ENCODE results near the gene PRKAG1.

PRKAG1 gene

DNA sequence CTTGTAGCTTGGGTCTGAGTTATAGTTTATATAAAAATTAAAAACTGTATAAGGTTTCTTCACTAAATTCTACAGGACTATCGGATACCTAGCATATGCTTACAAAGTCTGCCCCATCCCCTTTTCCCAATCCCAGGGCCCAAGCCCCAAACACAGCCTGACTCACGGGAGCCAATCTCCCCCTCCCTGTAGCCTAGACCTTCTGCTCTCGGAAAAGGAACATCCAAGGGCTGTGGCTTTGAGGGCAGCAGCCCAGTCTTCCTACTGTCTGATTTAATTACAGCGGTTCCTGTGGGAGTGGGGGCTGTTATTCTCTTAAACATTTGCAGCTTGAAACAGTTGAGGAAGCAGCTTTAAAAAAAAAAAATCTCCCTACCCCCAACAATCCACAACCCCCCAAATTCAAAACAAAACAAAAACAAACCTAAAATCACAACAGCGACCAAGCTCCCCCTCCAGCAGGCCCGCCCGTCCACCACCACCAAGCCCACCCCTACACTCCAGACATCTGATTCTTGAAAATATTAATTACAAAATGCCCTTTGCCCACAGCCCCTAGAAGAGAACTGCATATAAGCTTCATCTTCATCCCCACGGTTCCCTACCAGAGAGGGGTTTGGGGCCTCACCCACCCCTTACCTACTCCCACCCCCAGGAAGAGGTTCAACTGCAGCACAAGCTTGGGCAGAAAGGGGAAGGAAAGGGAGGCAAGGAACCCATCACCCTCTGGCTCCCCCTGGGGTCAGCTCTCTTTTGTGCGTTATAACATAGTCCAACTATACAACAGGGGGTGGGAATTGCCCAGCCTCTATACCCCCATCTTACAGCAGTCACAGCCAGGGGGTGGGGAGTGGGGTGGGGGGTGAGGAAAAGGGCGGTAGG lies 1.1 kb upstream of the PRKAG1 start:
- H3K4me1 Mint-ChIP-seq (ENCODE audit: low read depth): peaks cover 25% of the 10 kb centered on the region
- no peaks in the 10 kb centered on the region for H3K27me3 Mint-ChIP-seq (ENCODE audit: low read depth)
- peak; percentile 36 for DNase-seq (ENCODE audit: low spot score)
- peak overlapping the region; percentile 93 for H3K4me3 Mint-ChIP-seq
- H3K36me3 Mint-ChIP-seq (ENCODE audit: low read depth): peaks cover 47% of the 10 kb centered on the region
- H3K27ac Mint-ChIP-seq: peak overlapping the region; percentile 98
- no peaks in the 10 kb centered on the region for H3K9me3 Mint-ChIP-seq

DNA sequence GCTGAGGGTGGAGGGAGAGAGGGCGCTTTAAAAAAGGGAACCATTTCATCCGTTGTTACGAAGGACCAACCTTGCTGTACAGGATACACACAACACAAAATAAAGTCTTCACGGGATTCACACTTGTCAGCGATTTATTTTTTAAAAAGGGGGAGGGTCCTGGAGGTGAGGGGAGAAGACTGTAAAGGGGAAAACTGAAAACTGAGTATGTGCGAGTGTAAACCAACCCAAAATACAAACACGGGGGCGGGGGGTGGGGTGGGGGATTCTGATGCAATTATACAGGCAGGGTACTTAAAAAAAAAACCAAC lies 499 bp upstream of the PRKAG1 start:
- DNase-seq (ENCODE audit: low spot score): no peak
- peaks cover 30% of the 10 kb centered on the region for H3K4me1 Mint-ChIP-seq (ENCODE audit: low read depth)
- peaks cover 46% of the 10 kb centered on the region for H3K36me3 Mint-ChIP-seq (ENCODE audit: low read depth)
- H3K4me3 Mint-ChIP-seq: peak overlapping the region; percentile 93
- H3K27ac Mint-ChIP-seq: peak overlapping the region; percentile 98
- H3K9me3 Mint-ChIP-seq: no peaks in the 10 kb centered on the region
- no peaks in the 10 kb centered on the region for H3K27me3 Mint-ChIP-seq (ENCODE audit: low read depth)

- Mint-ChIP-seq H3K9me3 (no peaks in the 10 kb centered on the region), H3K27ac (peak overlapping the region; percentile 98), H3K4me1 (ENCODE audit: low read depth) (peaks cover 30% of the 10 kb centered on the region), H3K27me3 (ENCODE audit: low read depth) (no peaks in the 10 kb centered on the region), H3K36me3 (ENCODE audit: low read depth) (peaks cover 46% of the 10 kb centered on the region), H3K4me3 (peak overlapping the region; percentile 93)
- DNase-seq (ENCODE audit: low spot score): peak; percentile 67
These were observed 700 bp downstream of the PRKAG1 start for GRCh38 chr12:49017891-49018260.

DNA sequence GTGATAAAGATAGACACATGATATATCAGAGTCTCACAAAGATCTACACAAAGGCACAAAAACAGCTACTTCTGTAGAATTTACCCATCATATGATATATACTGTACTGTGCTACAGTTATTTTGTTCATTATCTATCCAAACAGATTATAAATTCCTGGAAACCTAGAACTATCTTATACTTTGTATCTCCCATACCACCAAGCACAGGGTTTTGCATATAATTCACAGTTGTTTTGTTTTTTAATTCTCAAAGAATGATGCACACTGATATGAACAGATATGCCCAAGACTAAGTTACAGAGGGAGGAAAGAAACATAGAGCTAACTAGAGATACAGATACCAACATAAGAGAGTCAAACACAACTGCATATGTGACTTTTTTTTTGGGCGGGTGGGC lies 3.4 kb downstream of the PRKAG1 start:
- Mint-ChIP-seq H3K27me3 (ENCODE audit: low read depth) (no peaks in the 10 kb centered on the region), H3K36me3 (ENCODE audit: low read depth) (peaks cover 37% of the 10 kb centered on the region), H3K4me1 (ENCODE audit: low read depth) (peaks cover 30% of the 10 kb centered on the region), H3K9me3 (no peaks in the 10 kb centered on the region), H3K4me3 (no peak overlapping the region), H3K27ac (no peak overlapping the region)
- DNase-seq (ENCODE audit: low spot score): no peak

DNA sequence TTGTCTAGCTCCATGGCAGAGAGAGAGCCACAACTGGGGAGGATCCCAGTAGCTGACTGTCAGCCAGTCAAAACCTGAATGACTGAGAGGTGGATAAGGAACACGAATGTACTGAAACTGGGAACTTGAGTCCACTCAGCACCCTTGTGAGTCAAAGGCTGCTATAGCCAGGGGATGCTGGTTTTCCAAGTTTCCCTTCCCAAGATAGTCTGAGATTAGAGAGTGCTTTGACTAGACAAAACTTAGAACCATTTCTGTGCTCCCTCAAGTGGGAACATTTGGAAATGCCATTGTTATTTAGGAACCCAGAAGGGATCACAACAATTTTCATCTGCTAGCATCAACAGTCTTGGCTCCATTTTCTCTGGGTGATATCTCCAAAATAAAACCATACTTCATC lies 4.0 kb downstream of the PRKAG1 start:
- Mint-ChIP-seq H3K27ac (no peak overlapping the region), H3K27me3 (ENCODE audit: low read depth) (no peaks in the 10 kb centered on the region), H3K4me3 (no peak overlapping the region), H3K4me1 (ENCODE audit: low read depth) (peaks cover 25% of the 10 kb centered on the region), H3K36me3 (ENCODE audit: low read depth) (peaks cover 37% of the 10 kb centered on the region), H3K9me3 (no peaks in the 10 kb centered on the region)
- no peak for DNase-seq (ENCODE audit: low spot score)

DNA sequence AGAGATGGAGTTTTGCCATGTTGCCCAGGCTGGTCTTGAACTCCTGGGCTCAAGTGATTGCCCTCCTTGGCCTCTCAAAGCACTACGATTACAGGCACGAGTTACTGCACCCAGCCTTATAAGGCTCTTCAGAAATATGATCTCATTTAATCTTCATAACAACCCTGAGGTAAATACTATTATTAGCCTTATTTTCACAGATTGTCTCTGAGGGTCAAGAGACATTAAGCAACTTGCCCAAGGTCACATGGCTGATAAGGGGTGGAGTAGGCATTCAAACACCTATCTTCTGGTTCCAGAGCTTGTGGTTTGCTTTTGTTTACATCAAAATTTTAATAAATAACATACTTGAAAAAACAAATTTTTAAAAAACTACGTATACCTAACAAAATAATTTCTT lies 5.1 kb downstream of the PRKAG1 start:
- no peaks in the 10 kb centered on the region for H3K9me3 Mint-ChIP-seq
- H3K4me1 Mint-ChIP-seq (ENCODE audit: low read depth): peaks cover 19% of the 10 kb centered on the region
- DNase-seq (ENCODE audit: low spot score): no peak
- H3K27ac Mint-ChIP-seq: no peak overlapping the region
- H3K4me3 Mint-ChIP-seq: no peak overlapping the region
- peaks cover 40% of the 10 kb centered on the region for H3K36me3 Mint-ChIP-seq (ENCODE audit: low read depth)
- no peaks in the 10 kb centered on the region for H3K27me3 Mint-ChIP-seq (ENCODE audit: low read depth)

- H3K36me3 Mint-ChIP-seq (ENCODE audit: low read depth): peaks cover 41% of the 10 kb centered on the region
- H3K9me3 Mint-ChIP-seq: no peaks in the 10 kb centered on the region
- H3K4me3 Mint-ChIP-seq: no peak overlapping the region
- no peak overlapping the region for H3K27ac Mint-ChIP-seq
- no peaks in the 10 kb centered on the region for H3K27me3 Mint-ChIP-seq (ENCODE audit: low read depth)
- DNase-seq (ENCODE audit: low spot score): no peak
- H3K4me1 Mint-ChIP-seq (ENCODE audit: low read depth): peaks cover 15% of the 10 kb centered on the region
These were observed 5.8 kb downstream of the PRKAG1 start for GRCh38 chr12:49012739-49013138.

DNA sequence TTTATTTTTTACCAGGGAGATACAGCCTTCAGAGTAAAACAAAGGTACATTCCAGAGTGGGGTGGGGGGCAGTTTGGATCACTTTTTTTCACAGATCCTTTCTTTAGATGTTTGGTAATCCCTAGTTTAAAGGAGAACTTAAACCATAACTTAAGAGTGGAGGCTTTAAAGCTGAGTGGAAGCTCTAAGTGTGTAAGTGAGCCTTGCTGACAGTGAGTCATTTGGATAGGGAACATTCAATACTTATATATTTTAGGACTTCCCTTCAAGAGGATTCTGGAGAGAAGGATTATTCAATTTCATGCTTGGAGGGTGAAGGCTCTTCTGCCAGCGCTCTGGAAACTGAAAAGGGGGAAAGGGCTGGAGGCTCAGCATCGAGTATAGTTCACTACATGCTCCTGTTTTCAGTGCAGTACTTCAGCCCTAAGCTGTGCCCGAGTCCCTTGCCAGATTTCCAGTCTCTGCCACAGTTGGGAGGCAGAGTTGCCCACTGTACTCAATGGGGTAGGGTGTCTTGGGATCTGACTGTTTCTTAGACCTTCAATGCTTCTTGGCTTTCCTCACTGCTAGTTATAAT lies 8.4 kb downstream of the PRKAG1 start:
- Mint-ChIP-seq H3K27ac (no peak overlapping the region), H3K27me3 (ENCODE audit: low read depth) (no peaks in the 10 kb centered on the region), H3K36me3 (ENCODE audit: low read depth) (peaks cover 35% of the 10 kb centered on the region), H3K4me1 (ENCODE audit: low read depth) (peaks cover 5% of the 10 kb centered on the region), H3K9me3 (no peaks in the 10 kb centered on the region), H3K4me3 (no peak overlapping the region)
- DNase-seq (ENCODE audit: low spot score): no peak

DNA sequence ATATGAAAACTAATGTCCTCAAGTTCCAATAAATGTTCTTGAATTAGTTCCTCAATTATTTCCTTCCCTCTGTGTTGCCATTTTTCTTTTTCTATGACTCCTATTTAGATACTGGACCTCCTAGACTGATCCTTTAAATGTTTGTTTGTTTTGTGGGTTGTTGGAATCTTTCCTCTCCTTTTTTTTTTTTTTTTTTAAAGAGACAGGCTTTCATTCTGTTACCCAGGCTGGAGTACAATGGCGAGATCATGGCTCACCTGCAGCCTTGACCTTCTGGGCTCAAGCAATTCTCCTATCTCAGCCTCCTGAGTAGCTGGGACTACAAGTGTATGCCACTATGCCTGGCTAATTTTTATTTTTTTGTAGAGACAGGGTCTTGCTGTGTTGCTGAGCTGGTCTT lies 9.6 kb downstream of the PRKAG1 start:
- H3K4me3 Mint-ChIP-seq: no peak overlapping the region
- no peaks in the 10 kb centered on the region for H3K9me3 Mint-ChIP-seq
- H3K27ac Mint-ChIP-seq: no peak overlapping the region
- DNase-seq (ENCODE audit: low spot score): no peak
- no peaks in the 10 kb centered on the region for H3K4me1 Mint-ChIP-seq (ENCODE audit: low read depth)
- no peaks in the 10 kb centered on the region for H3K27me3 Mint-ChIP-seq (ENCODE audit: low read depth)
- H3K36me3 Mint-ChIP-seq (ENCODE audit: low read depth): peaks cover 45% of the 10 kb centered on the region

DNA sequence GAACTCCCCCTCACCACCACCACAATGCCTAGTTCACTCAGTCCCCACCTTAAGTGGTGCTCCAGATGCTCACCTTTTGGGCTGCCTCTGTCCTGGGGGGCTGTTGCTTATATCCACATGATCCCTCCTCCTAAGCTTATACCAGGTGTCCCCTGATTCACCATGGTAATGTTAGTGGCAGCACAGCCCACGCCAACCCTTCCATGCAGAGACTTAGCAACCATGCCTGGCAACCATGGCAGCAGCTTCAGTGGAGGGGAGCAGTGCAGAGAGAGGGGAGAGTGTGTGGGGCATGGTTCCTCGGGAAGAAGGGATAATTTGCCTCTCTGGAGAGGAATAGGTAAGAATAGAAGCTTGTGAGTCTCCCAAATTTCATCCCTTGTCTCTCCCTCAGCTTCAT lies 18.2 kb downstream of the PRKAG1 start:
- Mint-ChIP-seq H3K4me1 (ENCODE audit: low read depth) (peaks cover 21% of the 10 kb centered on the region), H3K27me3 (ENCODE audit: low read depth) (peaks cover 37% of the 10 kb centered on the region), H3K27ac (no peak overlapping the region), H3K36me3 (ENCODE audit: low read depth) (peaks cover 39% of the 10 kb centered on the region), H3K9me3 (no peaks in the 10 kb centered on the region), H3K4me3 (no peak overlapping the region)
- no peak for DNase-seq (ENCODE audit: low spot score)

GRCh38 chr12:48999371-49000131 lies 19.0 kb downstream of the PRKAG1 start, which contains the start of gene DDN:
Gene DDN, minus strand, starts transcription at chr12:48999375. Its CDS starts 88 bp downstream, at chr12:48999287.
- Mint-ChIP-seq H3K27me3 (ENCODE audit: low read depth) (peaks cover 43% of the 10 kb centered on the region), H3K4me1 (ENCODE audit: low read depth) (peaks cover 25% of the 10 kb centered on the region), H3K27ac (peak within 1 kb of the TSS; percentile 20), H3K36me3 (ENCODE audit: low read depth) (peaks cover 32% of the 10 kb centered on the region), H3K4me3 (peak within 1 kb of the TSS; percentile 78), H3K9me3 (no peaks in the 10 kb centered on the region)
- DNase-seq (ENCODE audit: low spot score): peak; percentile 41

GRCh38 chr12:48998497-48999353 lies 19.9 kb downstream of the PRKAG1 start:
- Mint-ChIP-seq H3K9me3 (no peaks in the 10 kb centered on the region), H3K27ac (no peak overlapping the region), H3K4me1 (ENCODE audit: low read depth) (peaks cover 25% of the 10 kb centered on the region), H3K4me3 (peak overlapping the region; percentile 55), H3K36me3 (ENCODE audit: low read depth) (peaks cover 28% of the 10 kb centered on the region), H3K27me3 (ENCODE audit: low read depth) (peaks cover 52% of the 10 kb centered on the region)
- DNase-seq (ENCODE audit: low spot score): no peak

GRCh38 chr12:48997719-48998496 lies 20.7 kb downstream of the PRKAG1 start:
- peak; percentile 32 for DNase-seq (ENCODE audit: low spot score)
- H3K9me3 Mint-ChIP-seq: no peaks in the 10 kb centered on the region
- peaks cover 58% of the 10 kb centered on the region for H3K27me3 Mint-ChIP-seq (ENCODE audit: low read depth)
- peak overlapping the region; percentile 64 for H3K4me3 Mint-ChIP-seq
- H3K27ac Mint-ChIP-seq: no peak overlapping the region
- H3K4me1 Mint-ChIP-seq (ENCODE audit: low read depth): peaks cover 25% of the 10 kb centered on the region
- H3K36me3 Mint-ChIP-seq (ENCODE audit: low read depth): peaks cover 21% of the 10 kb centered on the region
